PFSK-1 (cell line): Measurements from ENCODE around the gene WDR7.

Experiments
- FOXP2 ChIP-seq: optimal IDR thresholded peaks from 2 replicates; pipeline ENCODE3; 2011; ENCODE audit warnings: borderline replicate concordance, control low read depth, inconsistent platforms; ENCODE audit not compliant: insufficient read depth; ENCODE audit errors: extremely low read length, extremely low read depth
- POLR2AphosphoS5 ChIP-seq: IDR thresholded peaks from 2 replicates; pipeline ENCODE4 v1.6.1; 2012; ENCODE audit warnings: low read depth, mild to moderate bottlenecking, control low read depth, low read length, moderate library complexity
- REST ChIP-seq, 2 experiments: IDR thresholded peaks; 2 replicates each; pipeline versions ENCODE4 v1.6.1 to v1.8.0; 2011 to 2012; ENCODE audit warnings: low read depth in 2 of 2, low read length in 2 of 2, control low read depth in 1 of 2, inconsistent platforms in 1 of 2, mild to moderate bottlenecking in 1 of 2, moderate library complexity in 1 of 2; ENCODE audit not compliant: insufficient read depth in 1 of 2
- SIN3A ChIP-seq: IDR thresholded peaks from 2 replicates; pipeline ENCODE4 v1.6.1; 2012; ENCODE audit warnings: mild to moderate bottlenecking, low read length, moderate library complexity, borderline replicate concordance; ENCODE audit not compliant: insufficient read depth
- TAF1 ChIP-seq: IDR thresholded peaks from 2 replicates; pipeline ENCODE4 v1.6.1; 2012; ENCODE audit warnings: low read length, control low read depth, borderline replicate concordance; ENCODE audit not compliant: insufficient read depth

GRCh38 chr18:56889621-56890020, 238.5 kb downstream of the WDR7 start:
- no peak for TF ChIP-seq POLR2AphosphoS5
- TF ChIP-seq SIN3A: no peak
- no peak for TF ChIP-seq FOXP2
- no peak for TF ChIP-seq REST (IDR thresholded peaks at IDR 0.05; ENCODE audit: insufficient read depth in 1 of 2, low read depth in 2 of 2, low read length in 2 of 2)
- TF ChIP-seq TAF1: no peak
